Amniotic stem cell (primary cell): ENCODE results near the gene FCRL6.

ENCODE experiments used
- DNase-seq: peaks from one replicate; lab custom pipeline; 2025; lab: John Stamatoyannopoulos, UW

The FCRL6 gene

DNA sequence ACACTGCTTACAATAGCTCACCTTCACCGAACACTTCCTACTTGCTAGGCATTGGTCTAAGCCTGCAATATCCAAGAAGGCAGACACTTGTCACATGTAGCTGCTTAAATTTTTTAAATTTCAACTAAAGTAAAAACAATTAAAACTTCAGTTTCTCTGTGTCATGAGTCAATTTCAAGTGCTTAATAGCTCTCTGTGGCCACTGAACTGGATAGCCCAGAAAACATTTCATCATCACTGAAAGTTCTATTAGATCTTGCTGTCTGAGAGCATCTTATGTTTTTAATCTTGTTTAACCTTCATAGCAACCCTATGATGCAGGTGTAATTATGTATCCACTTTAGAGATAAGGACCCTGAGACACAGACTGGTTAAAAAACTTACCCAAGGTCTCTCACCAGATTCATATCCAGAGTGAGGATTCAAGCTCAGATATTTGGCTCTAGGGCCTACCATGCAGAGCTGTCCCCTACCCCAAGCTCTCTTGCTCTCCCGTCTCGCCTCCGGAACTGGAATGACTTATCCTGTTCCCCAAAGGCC lies 2.6 kb upstream of the FCRL6 start:
- no peak for DNase-seq

DNA sequence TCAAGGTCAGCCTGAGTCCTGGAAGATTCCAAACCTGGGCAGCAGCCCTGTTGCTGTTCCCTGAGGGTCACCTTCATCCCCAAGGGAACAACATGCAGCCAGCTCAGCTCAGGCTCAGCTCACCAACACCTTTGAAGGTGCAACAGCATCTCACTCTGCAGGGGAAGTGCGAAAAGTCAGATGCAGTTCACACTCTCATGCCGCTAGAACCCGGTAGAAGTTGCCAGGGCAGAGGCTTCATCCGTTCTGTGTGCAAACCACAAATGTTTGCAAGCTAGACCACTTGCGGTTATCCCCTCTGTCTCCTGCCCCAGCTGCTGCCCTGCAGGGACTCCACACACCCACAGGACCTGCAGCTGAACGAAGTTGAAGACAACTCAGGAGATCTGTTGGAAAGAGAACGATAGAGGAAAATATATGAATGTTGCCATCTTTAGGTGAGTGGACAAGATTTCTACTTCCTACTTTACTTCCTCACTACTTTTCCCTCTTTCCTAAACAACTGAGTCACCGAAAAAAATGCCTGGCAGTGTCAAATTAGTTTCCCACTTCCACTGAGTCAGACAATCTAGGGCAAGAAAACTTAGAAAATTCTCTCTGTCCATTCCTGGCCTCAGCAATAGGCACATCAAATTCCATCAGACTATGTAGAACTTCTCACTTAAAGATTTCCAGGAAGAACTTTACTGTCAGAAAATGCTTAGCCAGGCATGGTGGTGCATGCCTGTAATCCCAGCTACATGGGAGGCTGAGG lies 1.8 kb upstream of the FCRL6 start:
- no peak for DNase-seq

DNA sequence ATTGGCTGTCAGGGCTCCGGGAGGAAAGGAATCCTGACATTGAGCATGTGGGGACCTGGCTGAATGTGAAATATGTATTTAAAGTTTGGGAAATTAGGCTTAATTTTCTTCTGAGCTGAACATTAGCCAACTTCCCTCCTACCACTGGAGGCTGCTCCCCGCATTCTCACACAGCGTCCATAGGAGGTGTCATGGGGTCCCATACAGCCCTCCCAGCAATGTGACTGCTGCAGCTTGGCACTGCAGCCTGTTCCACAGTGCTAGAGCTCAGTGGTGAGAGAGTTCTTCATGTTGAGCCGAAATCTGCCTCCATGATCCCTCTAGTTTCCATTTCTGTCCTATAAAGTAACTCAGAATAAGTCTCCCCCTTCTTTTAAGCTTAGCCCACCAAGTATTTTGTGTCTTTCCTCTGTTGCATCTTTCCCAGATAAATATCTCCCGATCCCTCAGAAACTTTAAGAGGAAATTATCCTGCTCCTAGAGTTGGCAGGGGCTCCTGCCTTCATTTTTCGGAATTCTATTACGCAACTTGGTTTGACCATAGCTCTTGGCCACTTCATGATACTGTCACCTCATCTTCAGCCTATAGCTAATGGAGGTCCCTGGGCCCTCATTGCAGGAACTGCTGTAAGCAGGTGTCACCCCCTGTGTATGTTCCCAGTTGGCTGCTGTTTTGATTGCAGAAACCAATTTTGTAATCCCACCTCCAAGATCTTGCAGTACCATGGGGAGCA lies 2.0 kb downstream of the FCRL6 start:
- no peak for DNase-seq

GRCh38 chr1:159804924-159805323 lies 2.8 kb downstream of the FCRL6 start:
- DNase-seq: no peak

DNA sequence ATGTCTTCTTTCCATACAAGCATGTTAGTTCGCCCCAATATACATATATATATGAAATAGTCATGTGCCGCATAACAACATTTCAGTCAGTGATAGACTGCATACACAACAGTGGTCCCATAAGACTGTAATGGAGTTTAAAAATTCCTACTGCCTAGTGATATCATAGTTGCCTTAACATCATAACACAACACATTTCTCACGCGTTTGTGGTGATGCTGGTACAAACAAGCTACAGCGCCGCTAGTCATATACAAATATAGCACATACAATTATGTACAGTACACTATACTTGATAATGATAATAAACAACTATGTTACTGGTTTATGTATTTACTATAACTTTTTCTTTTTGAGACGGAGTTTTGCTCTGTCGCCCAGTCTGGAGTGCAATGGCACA lies 13.8 kb downstream of the FCRL6 start:
- no peak for DNase-seq

DNA sequence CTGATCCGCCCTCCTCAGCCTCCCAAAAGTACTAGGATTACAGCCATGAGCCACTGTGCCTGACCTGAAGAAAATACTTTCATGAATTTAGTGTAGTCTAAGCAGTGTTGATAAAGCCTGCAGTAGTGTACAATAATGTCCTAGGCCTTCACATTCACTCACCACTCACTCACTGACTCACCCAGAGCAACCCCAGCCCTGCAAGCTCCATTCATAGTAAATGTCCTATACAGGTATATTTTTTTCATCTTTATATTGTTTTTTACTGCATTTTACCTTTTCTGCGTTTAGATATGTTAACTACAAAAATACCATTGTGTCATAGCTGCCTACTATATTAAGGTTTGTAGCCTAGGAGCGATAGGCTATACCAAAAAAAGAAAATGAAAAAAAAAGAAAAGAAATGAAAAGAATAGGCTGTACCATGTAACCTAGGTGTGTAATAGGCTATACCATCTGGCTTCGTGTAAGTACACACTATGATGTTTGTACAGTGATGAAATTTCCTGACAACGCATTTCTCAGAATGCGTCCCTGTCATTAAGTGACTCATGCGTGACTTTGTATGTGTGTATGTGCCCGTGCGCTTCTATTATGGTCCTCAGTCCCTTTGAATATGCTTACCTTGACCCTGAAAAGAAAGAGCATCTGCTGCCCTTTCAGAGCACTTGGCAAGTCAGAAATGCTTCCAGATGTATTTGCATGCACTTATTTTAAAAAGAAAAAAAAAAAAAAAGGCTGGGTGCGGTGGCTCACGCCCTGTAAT lies 15.3 kb downstream of the FCRL6 start:
- DNase-seq: no peak

- DNase-seq: no peak
Measured at GRCh38 chr1:159821171-159821867, 19.2 kb downstream of the FCRL6 start.

DNA sequence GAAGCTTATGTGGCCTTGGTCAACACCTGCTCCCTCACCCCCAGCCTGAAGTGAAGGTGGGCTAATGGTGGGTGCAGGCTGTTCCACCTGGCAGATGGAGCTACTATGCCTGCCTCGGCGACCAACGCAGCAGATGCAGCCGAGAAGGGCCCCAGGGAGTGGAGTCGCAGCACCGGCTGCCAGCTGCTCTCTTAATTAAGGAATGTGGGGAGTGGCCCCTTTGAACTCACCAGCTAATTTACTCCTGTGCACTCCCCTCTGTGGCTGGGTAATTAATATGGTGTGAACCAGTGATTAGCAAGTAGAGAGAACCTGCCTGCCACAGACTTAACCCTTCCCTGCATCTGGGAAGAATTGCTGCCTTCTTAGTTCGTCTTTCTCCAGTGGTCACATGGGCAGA lies 21.2 kb downstream of the FCRL6 start:
- DNase-seq: no peak

DNA sequence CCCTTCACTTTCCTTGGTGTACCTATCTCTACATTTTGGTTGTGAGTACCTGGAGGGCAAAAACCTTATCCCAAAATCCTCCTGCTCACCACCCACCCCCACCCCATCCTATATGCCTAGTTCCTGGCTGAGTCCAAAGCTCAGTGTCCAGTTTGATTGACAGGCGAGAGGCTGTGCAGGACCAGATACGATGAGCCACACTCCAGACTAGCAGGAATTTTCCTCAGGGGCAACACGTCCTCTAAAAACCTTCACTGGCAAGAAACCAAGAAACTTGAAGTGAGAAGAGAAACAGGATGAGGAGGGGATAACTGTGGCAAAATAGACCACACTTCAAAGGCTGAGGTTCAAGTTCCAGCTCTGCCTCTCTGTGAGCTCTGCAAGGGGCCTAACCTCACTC lies 23.4 kb downstream of the FCRL6 start:
- no peak for DNase-seq

GRCh38 chr1:159826441-159827101 lies 24.4 kb downstream of the FCRL6 start, which contains the start of gene SLAMF8:
SLAMF8 (plus strand) TSS chr1:159826873; CDS start chr1:159826899, 26 bp downstream.
- no peak for DNase-seq

DNA sequence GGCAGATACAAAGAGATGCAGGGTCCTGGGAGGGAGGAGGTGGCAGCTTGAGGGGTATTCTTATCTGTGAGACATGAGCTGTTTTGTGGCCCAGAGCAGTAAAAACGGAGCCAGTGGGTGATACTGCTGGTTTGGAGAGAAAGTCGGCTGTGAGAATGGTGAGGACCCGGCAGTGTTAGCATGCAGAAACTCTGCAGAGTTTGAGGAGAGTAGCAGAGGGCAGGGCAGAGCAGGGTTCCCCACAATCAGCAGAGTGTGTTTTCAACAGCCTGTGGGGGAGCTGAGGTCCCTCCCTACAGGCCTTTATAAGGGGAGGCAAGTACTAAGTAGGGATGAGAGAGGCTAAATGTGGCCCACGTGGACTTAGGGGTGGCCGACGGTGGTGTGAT lies 24.9 kb downstream of the FCRL6 start:
- no peak for DNase-seq

DNA sequence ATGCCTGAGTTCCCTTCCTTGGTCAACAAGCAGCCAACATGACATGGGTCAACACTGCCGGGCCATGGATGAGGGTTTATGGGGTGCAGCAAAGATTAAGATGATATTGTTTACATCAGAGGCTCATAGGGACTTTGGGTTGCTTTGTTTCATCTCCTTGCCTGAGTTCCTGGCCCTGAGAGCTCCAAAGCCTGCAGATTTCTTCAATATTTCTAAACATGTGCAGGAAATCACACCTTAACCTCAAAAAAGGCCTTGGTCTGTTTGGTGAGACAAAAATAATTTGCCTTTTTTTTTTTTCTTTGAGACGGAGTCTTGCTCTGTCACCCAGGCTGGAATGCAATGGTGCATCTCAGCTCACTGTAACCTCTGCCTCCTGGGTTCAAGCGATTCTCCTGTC lies 25.4 kb downstream of the FCRL6 start:
- no peak for DNase-seq

DNA sequence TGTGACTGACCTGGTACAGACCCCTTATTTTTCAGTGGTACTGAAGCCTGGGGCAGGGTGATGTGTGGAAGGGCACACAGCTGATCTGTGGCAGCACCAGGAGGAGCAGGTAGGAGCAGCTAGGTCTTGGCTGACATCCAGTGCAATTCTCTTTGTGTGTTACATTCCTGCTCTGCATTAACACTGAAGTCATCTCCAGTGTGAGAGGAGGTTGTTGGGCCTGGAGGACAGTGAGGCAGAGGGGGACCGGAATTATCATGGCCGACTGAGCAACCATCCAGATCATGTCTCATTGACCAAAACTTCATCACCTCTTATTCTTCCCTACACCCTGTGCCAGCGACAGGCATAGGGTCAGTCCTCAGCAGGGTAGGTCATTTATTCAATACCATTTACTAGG lies 26.0 kb downstream of the FCRL6 start:
- no peak for DNase-seq

DNA sequence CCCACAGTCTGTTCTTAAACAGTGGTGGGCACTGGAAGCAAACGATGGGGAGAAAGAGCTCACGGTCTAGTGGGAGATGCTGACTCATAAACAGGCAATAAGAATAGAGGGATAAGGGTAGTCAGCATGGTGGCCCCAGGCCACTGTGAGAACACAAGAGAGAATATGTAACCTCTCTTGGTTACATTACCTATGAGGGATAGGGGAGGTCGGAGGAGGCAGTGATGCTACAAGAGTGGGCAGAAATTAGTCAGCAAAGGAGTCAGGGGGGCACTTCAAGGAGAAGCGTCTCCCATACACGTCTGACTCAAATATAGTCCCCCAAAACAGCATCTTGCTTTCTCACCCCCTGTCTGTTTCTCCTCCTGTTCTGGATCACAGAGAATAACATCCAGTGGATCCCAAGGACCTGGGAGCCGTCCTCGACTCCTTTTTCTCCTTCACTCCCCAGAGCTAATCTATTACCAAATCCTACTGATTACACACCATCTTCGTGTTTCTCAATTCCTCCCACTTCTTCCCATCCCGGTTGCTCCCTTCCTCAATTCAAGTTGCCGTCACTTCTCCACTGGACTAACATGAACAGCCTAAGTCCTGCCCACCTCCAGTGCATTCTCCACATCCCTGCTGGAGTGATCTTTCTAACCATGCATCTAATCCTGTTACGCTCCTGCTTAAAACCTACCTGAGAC lies 26.6 kb downstream of the FCRL6 start:
- no peak for DNase-seq

- no peak for DNase-seq
Measured at GRCh38 chr1:159829273-159829634, 27.1 kb downstream of the FCRL6 start.

- no peak for DNase-seq
Measured at GRCh38 chr1:159829822-159830465, 27.8 kb downstream of the FCRL6 start.

DNA sequence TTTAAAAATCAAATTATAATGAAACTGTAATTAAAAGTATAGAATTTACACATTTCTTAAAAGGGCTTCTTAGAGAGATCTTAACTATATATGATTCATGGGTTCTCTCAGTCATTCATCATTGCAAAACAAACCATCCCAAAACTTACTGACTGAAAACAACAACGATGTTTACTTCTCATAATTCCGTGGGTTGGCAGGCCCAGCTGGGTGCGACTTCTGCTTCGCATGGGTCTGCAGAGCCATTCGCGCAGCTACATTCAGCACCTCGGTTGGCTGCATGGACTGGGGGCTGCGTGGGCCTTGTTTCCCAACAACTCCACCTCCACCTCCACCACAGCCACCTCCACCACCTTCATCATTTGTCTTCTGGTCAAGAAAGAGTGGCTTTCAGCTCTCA lies 28.6 kb downstream of the FCRL6 start:
- no peak for DNase-seq

GRCh38 chr1:159831412-159832141 lies 29.4 kb downstream of the FCRL6 start:
- DNase-seq: no peak

DNA sequence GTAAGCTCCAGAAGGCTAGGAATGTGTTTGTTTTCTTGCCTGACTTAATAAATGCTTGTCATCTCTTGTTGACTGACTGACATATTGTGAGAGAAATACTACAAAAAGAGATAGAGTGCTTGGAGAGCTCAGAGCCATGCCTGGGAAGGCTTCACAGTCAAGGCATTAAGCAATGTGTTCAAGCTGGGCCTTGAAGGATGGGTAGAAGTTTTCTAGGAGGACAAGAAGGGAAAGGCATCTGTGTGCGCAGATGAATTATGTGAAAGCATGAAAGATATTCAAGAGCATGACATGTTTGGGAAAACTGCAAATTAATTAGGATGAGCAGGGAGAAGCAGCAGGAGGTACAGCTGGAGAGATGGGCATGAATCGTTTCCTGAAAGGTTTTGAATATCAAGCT lies 30.1 kb downstream of the FCRL6 start:
- DNase-seq: no peak

- no peak for DNase-seq
Measured at GRCh38 chr1:159835356-159835755, 33.2 kb downstream of the FCRL6 start.
